OCI-LY1 (cell line): Measurements from ENCODE around the gene GLRB.
"Not testable (repeated sequence)": the region's sequence is repeated elsewhere in the genome, so short reads cannot be mapped to it uniquely, and the experiment has no call there.

ENCODE experiments used
- EZH2 ChIP-seq: fragments of 200-600 bp; sonication (generic), shearing (Covaris generic); IDR thresholded peaks from 2 replicates; pipeline ENCODE4 v1.8.0; 2017; ENCODE audit warnings: borderline replicate concordance, mixed run types, mild to moderate bottlenecking, antibody characterized with exemption, low read length, moderate library complexity, mixed read lengths
- TF ChIP-seq, protein P1 (sequence below): fragments of 200-600 bp; sonication (generic), shearing (Covaris generic); IDR thresholded peaks from 2 replicates; pipeline ENCODE4 v1.5.1; 2017; ENCODE audit warnings: mild to moderate bottlenecking, antibody characterized with exemption, low read length, moderate library complexity, mixed read lengths

DNA sequence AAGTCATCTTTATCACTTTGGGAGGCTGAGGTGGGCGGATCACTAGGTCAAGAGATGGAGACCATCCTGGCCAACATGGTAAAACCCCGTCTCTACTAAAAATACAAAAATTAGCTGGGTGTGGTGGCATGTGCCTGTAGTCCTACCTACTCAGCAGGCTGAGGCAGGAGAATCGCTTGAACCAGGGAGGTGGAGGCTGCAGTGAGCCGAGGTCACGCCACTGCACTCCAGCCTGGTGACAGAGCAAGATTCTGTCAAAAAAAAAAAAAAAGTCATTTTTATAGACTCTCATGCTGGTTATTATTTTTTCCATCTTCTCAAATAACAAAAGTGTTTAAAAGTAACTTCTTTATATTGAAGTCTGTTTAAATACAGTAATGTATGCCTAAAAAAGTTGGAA, 17.1 kb upstream of the GLRB start:
- TF ChIP-seq, protein P1, sequence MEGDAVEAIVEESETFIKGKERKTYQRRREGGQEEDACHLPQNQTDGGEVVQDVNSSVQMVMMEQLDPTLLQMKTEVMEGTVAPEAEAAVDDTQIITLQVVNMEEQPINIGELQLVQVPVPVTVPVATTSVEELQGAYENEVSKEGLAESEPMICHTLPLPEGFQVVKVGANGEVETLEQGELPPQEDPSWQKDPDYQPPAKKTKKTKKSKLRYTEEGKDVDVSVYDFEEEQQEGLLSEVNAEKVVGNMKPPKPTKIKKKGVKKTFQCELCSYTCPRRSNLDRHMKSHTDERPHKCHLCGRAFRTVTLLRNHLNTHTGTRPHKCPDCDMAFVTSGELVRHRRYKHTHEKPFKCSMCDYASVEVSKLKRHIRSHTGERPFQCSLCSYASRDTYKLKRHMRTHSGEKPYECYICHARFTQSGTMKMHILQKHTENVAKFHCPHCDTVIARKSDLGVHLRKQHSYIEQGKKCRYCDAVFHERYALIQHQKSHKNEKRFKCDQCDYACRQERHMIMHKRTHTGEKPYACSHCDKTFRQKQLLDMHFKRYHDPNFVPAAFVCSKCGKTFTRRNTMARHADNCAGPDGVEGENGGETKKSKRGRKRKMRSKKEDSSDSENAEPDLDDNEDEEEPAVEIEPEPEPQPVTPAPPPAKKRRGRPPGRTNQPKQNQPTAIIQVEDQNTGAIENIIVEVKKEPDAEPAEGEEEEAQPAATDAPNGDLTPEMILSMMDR = not testable (repeated sequence)
- TF ChIP-seq EZH2 = not testable (repeated sequence)
